DMS153 (cell line): ENCODE measurements around the gene CDH10.

Experiments
- DNase-seq: peaks from one replicate; lab custom pipeline; 2025; lab: John Stamatoyannopoulos, UW

Gene CDH10

DNA sequence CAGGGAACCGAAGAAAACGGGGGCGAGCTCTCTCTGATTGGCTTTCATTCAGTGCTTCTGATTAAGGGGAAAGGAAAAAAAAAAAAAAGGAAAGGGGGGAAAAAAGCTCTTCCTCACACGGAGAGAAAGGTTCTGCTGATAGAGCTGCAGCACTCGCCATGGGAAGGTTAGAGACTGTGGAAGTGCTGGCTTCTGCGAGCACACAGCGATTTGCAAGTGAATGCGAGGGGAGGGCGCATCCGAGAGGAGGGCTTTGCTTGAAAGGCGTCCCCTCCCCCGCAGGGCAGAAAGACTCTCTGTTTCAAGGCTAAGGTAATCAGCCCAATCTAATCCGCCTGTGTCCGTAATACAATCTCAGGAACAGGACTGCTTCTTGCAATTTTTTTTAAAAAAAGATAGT, at the start of gene CDH10:
Gene CDH10, minus strand, starts transcription at position 218 of the 400 bp plus-strand sequence. CDS start 51,488 bp downstream, outside the sequence.
- peak; percentile 64 for DNase-seq

DNA sequence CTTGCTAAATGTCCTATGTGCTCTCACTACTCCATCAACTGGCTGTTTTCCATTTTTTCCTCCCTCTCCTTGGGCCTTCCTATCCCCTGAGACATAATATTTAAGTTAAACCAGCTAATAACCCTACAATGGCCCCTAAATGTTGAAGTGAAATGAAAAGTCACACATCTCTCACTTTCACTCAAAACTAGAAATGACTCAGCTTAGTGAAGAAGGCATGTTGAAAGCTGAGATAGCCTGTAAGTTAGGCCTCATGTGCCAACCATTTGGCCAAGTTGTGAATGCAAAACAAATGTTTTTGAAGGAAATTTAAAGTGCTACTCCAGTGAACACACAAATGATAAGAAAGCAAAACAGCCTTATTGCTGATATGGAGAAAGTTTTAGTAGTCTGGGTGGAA, 48.8 kb upstream of the CDH10 start:
- DNase-seq = no peak

DNA sequence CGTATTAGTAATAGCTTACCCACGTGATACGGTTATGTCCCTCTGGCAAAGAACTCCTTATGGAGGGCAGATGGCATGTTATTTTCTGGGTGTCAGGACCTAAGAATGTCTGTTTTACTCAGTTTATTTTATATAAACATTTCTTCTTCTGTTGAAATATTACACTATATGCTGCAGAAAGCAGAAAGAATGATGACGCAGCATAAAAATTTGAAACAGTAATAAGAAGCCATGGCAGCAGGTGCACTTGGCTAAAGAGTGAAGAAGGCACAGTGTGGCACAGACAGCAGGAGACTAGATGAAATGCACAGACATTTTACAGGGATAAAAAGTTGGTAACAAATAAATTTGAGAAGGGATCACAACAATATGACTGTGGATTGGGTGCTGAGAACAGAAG, 46.3 kb upstream of the CDH10 start:
- no peak for DNase-seq

DNA sequence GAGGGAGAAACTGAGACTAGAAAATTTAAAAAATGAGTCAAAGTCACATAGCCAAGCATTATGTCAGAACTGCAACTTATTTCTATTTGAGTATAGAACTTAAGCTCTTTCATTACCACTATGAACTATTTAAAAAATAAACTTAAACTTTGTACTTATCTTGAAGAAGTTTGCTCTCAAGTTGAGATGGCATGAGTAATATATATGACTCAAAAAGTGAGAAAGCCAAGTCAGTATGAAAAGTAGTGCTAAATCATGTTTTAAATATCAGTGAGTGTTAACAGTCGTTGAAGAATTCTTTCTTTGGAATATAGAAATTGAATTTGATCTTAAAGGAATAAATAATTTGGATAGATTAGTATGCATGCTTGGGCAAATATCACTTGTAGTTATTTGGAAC, 36.3 kb upstream of the CDH10 start:
- no peak for DNase-seq

DNA sequence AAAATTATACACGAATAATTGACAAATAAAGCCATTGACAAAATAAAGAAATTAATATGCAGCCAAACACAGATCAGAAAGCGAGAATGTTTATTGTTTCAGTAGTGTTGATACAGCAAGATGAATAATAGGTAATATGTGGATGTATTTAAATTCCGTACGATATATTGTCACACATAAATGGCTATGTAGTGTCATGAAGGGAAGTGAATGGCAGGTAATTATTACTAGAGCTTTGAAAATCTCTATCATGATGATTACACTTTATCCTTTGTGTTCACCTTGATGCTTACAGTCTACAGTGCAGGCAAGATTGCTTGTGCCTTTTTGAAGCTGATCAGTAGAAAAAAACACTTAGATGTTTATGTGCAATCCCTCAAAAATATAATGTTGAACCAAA, 23.3 kb upstream of the CDH10 start:
- no peak for DNase-seq

DNA sequence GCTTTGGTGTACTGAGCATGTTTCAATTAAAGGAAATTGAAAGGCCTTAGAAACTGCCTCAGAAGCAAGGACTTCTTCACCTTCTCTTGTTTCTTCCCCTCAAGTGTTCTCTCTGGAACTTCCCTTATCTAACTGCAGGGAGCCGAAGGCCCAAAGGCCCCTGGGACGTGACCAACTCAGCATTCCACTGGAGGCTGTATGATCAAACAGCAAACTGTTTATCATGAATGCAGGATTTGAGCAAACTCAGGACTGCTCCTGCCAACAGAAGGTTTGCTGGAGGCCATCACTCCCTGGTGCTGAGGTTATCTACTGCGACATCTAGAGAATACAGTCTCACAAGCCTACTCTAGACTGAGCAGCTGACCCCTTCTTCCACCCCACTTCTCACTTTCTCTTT, 4.8 kb upstream of the CDH10 start:
- DNase-seq = no peak

DNA sequence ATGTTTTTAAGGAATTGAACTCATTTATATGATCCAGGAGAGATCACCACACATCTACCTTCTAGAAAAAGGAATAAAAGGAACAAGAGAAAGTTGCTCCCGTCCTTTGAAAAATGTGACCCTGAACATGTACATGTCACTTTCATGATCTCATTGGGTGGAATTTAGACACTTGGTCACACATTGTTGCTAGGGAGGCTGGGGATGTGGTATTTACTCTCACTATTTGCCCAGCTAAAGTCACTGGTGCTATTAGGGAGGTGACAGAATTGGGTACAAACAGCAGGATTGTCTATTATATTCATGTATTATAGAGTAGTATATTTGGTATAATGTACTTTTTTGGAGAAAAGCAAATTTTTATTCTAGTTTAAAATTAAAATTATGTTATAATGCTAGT, 2.1 kb upstream of the CDH10 start:
- no peak for DNase-seq

DNA sequence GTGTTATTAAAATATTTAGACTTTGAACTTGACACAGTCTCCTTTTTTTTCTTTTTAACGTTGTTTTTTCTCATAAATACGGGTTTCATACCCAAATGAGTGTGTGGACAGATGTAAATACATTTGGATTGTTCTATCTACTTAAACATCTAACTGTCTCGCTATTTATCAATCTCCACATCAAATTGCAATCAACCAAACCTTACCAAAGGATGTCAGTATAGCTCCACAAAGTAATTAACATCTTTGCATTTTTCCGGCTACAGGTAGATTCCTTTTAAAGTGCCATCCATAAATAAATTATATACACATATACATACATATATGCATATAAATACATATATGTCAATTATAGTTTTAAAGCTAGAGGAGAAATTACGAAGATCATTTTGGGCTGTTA, 705 bp upstream of the CDH10 start:
- DNase-seq = no peak

DNA sequence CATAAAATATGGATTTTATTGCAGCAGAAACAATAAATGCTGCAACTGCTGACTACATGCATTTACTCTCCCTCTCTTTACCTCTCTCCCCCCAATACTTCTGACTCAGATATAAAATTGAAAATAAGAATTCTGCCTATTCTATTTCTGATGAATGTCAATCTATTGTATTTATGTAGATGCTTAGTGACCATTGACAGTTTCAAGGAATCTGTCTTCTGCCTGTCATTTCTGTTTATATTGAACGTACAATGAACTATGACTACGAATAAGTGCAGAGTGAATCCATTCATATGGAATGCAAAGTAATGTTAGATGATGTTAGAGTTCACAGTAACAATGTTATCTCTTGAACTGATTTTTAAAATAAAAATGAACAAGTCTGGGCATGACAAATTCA, 898 bp downstream of the CDH10 start:
- no peak for DNase-seq

DNA sequence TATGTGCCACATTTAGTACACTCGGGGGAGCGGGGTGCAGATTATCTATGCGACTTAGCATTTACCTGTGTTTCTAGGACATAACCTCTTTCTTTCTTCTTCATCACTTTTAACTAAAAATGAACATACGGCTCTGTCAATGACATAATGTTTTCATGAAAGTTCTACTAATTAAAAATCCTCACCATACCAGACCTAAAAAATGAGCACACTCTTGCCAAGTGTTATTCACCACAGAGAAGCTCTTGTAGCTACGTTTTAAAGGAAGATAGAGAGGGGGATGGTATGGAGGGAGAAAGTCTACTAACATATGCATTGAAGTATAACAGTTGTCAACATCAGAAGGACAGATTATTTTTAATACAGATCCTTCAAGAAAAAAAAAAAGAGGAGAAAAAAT, 1.6 kb downstream of the CDH10 start:
- DNase-seq = no peak

DNA sequence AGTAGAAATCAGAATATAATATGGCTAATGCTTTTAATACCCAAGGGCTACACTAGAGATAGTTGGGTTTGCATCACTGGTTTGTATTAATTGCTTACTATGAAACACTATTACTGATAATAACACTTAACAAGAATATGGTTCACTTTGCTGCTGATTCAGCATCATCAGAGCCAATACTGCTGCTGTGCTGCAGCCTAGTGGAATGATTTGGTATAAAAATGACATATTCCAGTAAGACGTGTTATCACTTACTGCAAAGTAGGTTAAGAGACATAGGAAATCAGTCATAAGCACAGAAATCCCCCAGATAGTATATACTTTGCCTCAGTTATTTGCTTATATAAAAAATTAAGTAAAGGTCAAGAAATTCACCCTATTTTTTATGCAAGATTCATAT, 2.8 kb downstream of the CDH10 start:
- no peak for DNase-seq

DNA sequence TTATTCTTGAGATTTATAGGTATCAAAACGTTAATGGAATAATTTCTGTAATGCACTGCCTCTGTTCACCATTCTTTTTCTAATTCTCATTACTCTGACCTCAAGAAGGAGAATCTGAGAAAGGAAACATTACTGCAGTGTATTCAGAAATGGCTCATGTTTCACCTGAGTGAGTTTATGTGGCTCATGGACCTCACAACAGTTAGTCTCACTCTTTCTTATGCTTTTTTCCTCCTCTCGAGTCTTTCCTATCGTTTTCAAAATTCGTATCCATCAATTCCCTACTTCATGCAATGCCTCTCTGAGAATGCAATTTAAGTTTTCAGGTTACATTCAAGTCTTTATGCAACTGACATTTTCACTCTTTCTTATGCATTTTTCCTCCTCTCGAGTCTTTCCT, 9.6 kb downstream of the CDH10 start:
- no peak for DNase-seq

DNA sequence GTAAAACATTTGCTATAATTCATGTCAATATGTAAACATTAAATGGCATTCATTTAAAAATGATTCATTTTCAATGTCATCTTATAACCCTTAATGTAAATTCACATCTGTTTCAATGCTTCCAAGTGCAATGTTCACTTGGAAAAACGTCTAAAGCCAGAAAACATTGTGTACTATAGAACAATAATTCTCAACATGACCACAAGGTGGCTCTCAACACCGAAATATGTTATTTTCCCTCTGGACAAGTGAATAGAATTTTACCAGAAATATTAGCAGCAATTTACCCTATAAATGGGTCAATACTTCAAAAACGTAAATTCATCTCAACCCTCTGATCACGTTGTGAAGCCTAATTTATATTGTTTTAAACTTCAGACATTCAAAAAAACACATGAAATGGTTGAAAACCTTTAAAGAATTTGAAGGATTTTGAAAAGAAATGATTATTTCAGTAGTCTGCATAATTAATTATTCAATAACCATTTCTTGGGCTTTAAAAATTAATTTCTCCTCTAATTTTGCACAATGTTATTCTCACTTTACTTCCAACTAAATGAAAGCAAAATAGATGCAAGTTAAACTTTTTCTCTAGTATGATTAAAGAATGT, 11.0 kb downstream of the CDH10 start:
- peak; percentile 29 for DNase-seq

DNA sequence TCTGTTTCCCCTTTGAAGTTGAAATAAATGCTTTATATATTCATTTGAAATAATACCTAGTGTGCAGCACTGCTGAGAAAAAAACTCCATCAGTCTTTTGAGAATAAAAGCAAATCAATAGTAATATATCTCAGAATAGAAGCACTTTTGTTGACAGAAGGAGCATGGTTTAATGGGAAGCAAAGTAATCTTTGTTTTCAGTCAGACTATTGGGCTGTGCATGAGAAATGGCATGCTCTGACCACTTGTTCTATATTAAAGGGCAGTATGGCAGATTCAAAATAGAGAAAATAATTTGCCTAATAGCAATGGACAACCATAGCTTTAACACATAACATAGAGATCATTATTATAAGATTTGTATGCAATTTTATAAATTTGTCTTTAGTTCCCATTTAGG, 12.4 kb downstream of the CDH10 start:
- no peak for DNase-seq

DNA sequence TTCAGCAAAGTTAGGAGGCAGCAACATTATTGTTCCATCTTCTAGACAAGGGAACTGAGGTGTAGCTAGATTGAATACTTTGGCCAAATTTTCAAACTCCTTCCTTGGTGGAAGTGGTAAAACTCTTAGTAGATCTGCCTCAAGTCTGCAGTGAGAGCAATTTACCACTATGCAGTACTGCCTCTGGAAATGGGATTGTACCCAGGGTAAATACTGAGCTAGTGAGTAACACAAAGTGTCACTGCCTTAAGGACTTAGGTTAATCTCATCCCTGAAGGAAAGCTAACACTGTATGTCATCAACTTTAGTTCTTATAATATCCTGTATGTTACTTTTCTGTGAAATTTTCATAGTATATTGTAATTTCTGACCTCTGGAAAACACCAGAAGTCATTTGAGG, 13.9 kb downstream of the CDH10 start:
- no peak for DNase-seq

DNA sequence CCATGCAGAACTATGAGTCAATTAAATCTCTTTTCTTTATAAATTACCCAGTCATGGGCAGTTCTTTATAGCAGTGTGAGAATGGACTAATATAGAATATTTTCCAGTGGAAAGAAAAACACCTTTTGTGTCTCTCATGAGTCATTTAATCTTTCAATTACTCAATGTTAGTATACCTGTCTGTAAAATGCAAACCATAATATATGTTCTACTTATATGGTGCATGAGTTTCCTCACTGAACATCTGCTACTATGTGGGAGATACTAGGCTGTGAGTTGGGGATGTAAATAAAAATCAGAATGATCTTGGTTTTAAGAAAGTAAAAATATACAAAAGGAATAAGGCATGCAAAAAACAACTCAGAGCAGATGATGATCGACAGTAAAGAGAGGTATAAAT, 15.0 kb downstream of the CDH10 start:
- no peak for DNase-seq

DNA sequence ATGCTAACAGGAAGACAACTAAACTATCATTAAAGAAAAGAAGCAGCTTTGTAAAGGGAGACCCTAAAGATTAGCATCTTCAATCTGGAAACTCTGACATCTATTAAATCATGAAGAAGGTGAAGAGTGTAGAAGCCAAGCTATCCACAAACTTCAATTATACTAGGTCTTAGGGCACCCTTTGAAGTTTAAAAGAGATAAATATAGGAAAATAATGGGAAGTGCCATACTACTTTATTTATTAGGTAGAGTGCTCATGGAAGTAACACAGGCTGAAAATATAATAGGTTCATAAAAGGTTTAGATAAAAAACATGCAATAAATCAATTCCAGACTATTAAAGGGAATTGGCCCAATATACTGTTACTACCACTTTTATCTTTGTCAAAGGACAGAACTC, 19.9 kb downstream of the CDH10 start:
- DNase-seq = no peak

DNA sequence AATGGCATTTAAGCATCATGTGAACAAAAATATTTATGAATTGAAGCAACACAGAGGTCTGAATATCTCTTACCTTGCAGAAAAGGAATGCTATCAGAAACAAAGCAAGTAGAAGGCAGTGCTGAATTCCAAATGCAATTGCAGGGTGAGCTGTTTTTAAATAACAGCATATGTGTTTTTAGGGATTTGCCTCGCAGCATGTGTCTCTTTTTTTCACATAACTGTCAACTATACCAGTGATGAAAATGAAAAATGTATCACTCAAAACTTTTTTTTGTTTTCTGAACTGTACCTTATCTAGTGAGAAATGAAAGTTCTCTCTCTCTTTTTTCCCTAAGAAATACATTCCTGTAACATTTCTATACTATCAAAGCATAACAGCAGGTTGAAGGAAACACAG, 21.2 kb downstream of the CDH10 start:
- no peak for DNase-seq

DNA sequence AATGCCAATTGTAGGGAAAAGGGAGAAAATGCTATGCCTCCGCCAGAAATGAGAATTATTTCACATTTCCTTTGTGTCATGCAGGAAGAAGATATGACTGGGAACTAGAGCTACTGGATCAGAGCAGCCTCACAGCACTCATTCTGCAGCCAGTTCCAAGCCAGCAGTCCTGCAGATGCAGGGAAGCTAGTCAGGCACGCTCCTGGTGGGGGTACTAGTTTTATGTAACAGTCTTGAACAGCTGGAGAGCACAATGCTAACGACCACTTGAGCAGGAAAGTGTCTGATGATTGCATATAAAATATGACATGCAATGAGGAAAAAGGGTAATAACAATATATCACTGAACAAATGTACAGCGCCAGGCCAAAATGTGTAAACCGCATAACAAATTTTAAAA, 21.7 kb downstream of the CDH10 start:
- DNase-seq = no peak

DNA sequence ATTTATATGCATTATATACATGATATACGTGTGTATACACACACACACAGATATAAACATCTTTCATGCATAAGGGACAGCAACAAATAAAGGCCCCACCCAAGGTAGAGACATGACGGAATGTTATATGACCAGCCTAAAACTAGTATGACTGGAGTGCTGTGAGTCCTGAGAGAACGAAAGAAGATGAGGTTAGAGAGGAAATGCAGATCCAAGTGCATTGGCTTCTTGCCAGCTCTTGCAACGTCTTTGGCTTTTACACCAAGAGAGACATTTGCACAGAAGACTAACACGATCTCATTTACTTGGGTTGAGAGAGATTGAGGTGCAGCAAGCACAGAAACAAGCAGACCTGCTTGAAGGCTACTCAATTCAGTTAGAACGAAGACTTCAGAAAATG, 23.0 kb downstream of the CDH10 start:
- no peak for DNase-seq

DNA sequence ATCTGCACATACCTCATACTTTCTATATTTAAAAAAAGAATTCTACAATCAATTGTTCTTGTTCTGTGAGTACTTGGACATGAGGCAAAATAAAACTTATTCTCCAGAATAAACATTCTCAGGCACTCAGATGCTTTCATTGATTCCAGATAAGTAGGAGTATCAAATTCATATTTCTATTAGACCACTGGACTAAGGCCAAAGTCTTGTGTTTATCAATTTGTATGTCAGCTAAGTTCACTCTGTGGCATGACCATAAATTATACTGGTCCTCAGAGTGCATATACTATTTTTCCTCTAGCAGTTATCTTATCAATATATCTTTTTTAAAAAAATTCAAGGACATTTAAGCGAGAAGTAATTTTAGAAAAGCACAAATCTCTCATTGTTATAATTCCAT, 28.2 kb downstream of the CDH10 start:
- DNase-seq = no peak

DNA sequence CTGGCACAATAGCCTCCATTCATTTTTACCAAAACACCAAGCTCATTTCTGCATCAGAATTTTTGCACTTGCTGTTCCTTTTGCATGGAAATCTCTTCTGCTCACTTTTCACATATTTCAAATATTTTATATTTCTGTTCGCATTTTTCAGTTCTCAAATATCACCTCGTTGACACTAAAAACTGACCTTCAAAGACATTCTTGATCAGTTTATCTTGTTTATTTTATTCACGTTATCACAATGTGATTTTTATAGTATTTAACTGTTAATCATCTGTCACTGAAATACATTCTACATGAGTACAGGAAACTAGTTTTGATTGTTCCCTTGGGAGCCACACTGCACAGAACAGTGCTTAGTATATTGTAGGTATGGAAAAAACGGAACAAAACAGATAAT, 29.6 kb downstream of the CDH10 start:
- DNase-seq = no peak

DNA sequence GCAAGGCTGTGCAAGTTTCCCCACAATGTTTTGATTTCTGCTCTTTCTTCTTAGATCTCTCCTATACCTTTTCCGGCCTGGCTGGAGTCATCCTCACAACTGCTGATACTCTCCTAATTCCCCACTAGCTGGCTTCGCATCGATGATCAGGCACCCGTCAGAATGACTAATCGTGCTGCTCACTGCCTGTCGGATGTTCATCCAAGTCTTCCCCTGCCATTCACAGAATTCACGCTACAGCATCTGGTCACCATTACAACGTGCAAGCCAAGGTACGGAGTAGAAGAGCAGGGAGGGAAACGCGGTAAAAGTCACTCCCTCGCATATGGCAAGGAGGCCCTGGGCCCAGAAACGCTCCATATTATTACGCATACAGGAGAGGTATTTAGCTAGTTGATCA, 35.1 kb downstream of the CDH10 start:
- no peak for DNase-seq

DNA sequence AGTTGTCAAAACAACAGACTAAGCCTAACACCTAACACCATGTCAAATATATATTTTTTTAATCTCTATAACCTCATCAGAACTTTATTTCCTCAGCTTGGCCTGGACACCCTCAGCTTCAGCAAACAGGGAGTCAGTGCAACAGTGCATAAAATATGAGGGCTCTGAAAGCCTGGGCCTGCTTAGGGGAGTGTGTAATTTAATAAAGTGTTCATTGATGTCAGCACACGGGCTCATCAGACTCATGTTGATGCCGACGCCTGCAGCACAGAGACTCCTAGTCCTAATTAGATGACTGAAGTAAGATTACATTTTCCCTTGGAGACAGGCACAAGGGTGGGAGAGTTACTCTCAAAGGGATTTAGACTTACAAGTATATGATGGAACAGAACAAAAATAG, 37.8 kb downstream of the CDH10 start:
- no peak for DNase-seq

DNA sequence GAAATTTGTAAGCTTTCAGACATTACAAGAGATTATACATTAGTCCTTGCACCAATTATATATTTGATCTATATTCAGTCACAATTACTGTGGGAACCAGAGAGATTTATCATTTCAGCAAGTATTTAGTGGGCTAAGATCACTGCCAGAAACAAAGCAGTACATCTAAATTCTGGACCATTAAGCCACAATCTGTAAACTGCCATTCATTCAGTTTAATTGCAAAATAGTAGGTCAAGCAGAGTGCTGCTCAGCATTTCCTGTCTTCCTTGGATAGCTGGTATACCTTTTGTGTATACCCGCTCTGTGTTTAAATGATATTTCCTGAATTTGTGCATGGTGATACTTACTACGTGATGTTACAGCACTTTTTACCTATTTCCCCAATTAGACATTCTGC, 42.6 kb downstream of the CDH10 start:
- DNase-seq = no peak
